Activated CD8-positive, alpha-beta memory T cell treated with anti-CD3 and anti-CD28 coated beads, Interleukin-2, amount 50 U/mL, for 48 hours (primary cell): ENCODE results near the gene SH3PXD2A.
A peak's percentile ranks its signal among the peaks of the same experiment; 100 is the strongest.
"Not testable (repeated sequence)": the region's sequence is repeated elsewhere in the genome, so short reads cannot be mapped to it uniquely, and the experiment has no call there.

Source experiments
- DNase-seq: peaks from one replicate; pipeline ENCODE4 v3.0.0-alpha.2; 2020

The SH3PXD2A gene

GRCh38 chr10:103761075-103761920 is 94.1 kb downstream of the SH3PXD2A start:
- DNase-seq, result no peak

GRCh38 chr10:103760233-103760632 is 95.1 kb downstream of the SH3PXD2A start:
- DNase-seq, result not testable (repeated sequence)

- peak; percentile 70 for DNase-seq
These were observed 96.1 kb downstream of the SH3PXD2A start for GRCh38 chr10:103759100-103759781.

- no peak for DNase-seq
These were observed 97.1 kb downstream of the SH3PXD2A start for GRCh38 chr10:103758294-103758681.

GRCh38 chr10:103757531-103758293 is 97.7 kb downstream of the SH3PXD2A start:
- peak; percentile 86 for DNase-seq

- DNase-seq, result no peak
These were observed 99.0 kb downstream of the SH3PXD2A start for GRCh38 chr10:103756277-103756869.

GRCh38 chr10:103752680-103753248 is 102.6 kb downstream of the SH3PXD2A start:
- DNase-seq, result peak; percentile 82

- no peak for DNase-seq
These were observed 103.6 kb downstream of the SH3PXD2A start for GRCh38 chr10:103751667-103752290.

GRCh38 chr10:103750836-103751235 is 104.5 kb downstream of the SH3PXD2A start:
- no peak for DNase-seq

- no peak for DNase-seq
These were observed 105.6 kb downstream of the SH3PXD2A start for GRCh38 chr10:103749779-103750178.

GRCh38 chr10:103748020-103748419 is 107.4 kb downstream of the SH3PXD2A start:
- DNase-seq, result no peak

GRCh38 chr10:103747193-103747865 is 108.0 kb downstream of the SH3PXD2A start:
- no peak for DNase-seq

GRCh38 chr10:103746598-103746997 is 108.8 kb downstream of the SH3PXD2A start:
- no peak for DNase-seq

GRCh38 chr10:103745341-103746247 is 109.8 kb downstream of the SH3PXD2A start:
- peak; percentile 72 for DNase-seq

- no peak for DNase-seq
These were observed 112.6 kb downstream of the SH3PXD2A start for GRCh38 chr10:103742824-103743223.

- no peak for DNase-seq
These were observed 114.8 kb downstream of the SH3PXD2A start for GRCh38 chr10:103740611-103741010.

- DNase-seq, result no peak
These were observed 116.2 kb downstream of the SH3PXD2A start for GRCh38 chr10:103739039-103739764.

- no peak for DNase-seq
These were observed 117.5 kb downstream of the SH3PXD2A start for GRCh38 chr10:103737735-103738367.

GRCh38 chr10:103736763-103737162 is 118.6 kb downstream of the SH3PXD2A start:
- DNase-seq, result no peak
